ENCODE measurements around the gene HOXA10.

The HOXA10 gene

GRCh38 chr7:27147199-27148030, 26.7 kb downstream of the HOXA10 start, which contains the start of gene HOXA6:
HOXA6 (minus strand) TSS chr7:27147774; CDS start chr7:27147749, 25 bp downstream.
- no peak for DNase-seq

- DNase-seq = no peak
Observed at GRCh38 chr7:27146491-27147198, 27.5 kb downstream of the HOXA10 start.

- DNase-seq = no peak
Observed at GRCh38 chr7:27145914-27146412, 28.2 kb downstream of the HOXA10 start.

- DNase-seq = no peak
Observed at GRCh38 chr7:27145165-27145913, 28.8 kb downstream of the HOXA10 start.

- DNase-seq = no peak
Observed at GRCh38 chr7:27144781-27145164, 29.3 kb downstream of the HOXA10 start.

- no peak for DNase-seq
Observed at GRCh38 chr7:27143950-27144780, 30.0 kb downstream of the HOXA10 start.

- no peak for DNase-seq
Observed at GRCh38 chr7:27143023-27143949, 30.8 kb downstream of the HOXA10 start, which contains the start of gene HOXA5. HOXA5 (minus strand) TSS chr7:27143681; CDS start chr7:27143607, 74 bp downstream.

- no peak for DNase-seq
Observed at GRCh38 chr7:27142580-27143022, 31.5 kb downstream of the HOXA10 start.

GRCh38 chr7:27141923-27142579, 32.1 kb downstream of the HOXA10 start:
- DNase-seq = no peak

- DNase-seq = no peak
Observed at GRCh38 chr7:27141137-27141922, 32.8 kb downstream of the HOXA10 start.

- DNase-seq = no peak
Observed at GRCh38 chr7:27140126-27140857, 33.8 kb downstream of the HOXA10 start.

- DNase-seq = no peak
Observed at GRCh38 chr7:27139334-27140125, 34.6 kb downstream of the HOXA10 start.

GRCh38 chr7:27138985-27139333, 35.2 kb downstream of the HOXA10 start:
- DNase-seq = no peak

- DNase-seq = no peak
Observed at GRCh38 chr7:27138472-27138871, 35.6 kb downstream of the HOXA10 start.

GRCh38 chr7:27137640-27138315, 36.3 kb downstream of the HOXA10 start:
- DNase-seq = no peak

- no peak for DNase-seq
Observed at GRCh38 chr7:27134392-27134791, 39.7 kb downstream of the HOXA10 start.

Data from anterior cingulate cortex (tissue), 58 donors.